GM20431 (cell line): ENCODE data around the gene NT5C2.

Source experiments
- in situ Hi-C: fragments of 300-500 bp; cut with MseI, MboI; formaldehyde crosslinking; loops from one replicate; pipeline ENCODE4 v1.15.0; 2020; ENCODE audit warnings: low sequenced_read_pairs; ENCODE audit not compliant: unreplicated experiment

Gene NT5C2

DNA sequence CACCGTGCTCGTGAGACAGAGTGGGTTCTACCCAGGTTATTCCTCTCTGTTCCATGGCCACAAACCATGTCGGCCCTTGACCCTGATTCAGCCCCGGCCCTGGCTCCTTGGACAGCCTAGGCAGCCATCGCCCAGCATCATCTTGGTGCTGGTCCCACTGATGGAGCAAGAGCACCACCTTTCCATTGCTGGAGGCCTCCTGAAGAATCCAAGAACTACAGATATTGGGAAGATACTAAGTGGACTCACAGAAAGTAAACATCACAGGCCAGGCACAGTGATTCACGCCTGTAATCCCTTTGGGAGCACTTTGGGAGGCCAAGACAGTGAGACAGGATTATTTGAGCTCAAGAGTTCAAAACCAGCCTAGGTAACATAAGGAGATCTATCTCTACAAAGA is 125.1 kb downstream of the NT5C2 start:
- in situ Hi-C loops = loop anchor here (10.0 kb wide), 1 partner anchor 153 kb away; the partner anchor contains the start of gene CNNM2

DNA sequence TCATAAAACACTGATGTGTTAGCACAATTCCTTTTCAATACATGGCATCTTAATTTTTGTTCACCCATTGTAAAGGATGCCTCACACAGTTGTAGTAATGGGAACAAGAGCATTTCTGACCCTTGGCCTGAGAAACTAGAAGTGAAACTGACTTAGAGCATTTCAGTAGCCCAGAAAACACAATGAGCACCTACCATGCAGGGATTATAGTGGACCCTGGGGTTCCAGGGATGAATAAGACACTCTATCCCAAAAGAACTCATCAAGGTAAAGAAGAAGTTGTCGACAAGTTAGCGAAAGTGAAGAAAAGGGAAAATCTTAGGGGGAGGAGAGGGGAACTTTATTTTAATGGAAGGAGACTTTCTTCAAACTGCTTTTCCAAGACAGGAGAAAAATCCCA is 125.6 kb downstream of the NT5C2 start:
- in situ Hi-C loops = loop anchor here (10.0 kb wide), 1 partner anchor 153 kb away; the partner anchor contains the start of gene CNNM2

DNA sequence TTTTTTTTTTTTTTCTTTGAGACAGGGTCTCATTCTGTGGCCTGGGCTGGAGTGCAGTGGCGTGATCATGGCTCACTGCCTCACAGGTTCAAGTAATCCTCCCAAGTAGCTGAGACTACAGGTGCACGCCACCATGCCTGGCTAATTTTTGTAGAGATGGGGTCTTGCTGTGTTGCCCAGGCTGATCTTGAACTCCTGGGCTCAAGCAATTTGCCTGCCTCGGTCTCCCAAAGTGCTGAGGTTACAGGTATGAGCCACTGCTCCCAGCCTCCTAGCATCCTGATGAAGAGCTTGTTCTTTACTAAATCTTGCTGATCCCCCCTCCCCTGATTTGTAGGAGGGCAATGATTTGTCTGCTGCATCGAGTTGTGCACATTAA is 126.0 kb downstream of the NT5C2 start:
- in situ Hi-C loops = loop anchor here (10.0 kb wide), 1 partner anchor 152 kb away; the partner anchor contains the start of gene CNNM2

DNA sequence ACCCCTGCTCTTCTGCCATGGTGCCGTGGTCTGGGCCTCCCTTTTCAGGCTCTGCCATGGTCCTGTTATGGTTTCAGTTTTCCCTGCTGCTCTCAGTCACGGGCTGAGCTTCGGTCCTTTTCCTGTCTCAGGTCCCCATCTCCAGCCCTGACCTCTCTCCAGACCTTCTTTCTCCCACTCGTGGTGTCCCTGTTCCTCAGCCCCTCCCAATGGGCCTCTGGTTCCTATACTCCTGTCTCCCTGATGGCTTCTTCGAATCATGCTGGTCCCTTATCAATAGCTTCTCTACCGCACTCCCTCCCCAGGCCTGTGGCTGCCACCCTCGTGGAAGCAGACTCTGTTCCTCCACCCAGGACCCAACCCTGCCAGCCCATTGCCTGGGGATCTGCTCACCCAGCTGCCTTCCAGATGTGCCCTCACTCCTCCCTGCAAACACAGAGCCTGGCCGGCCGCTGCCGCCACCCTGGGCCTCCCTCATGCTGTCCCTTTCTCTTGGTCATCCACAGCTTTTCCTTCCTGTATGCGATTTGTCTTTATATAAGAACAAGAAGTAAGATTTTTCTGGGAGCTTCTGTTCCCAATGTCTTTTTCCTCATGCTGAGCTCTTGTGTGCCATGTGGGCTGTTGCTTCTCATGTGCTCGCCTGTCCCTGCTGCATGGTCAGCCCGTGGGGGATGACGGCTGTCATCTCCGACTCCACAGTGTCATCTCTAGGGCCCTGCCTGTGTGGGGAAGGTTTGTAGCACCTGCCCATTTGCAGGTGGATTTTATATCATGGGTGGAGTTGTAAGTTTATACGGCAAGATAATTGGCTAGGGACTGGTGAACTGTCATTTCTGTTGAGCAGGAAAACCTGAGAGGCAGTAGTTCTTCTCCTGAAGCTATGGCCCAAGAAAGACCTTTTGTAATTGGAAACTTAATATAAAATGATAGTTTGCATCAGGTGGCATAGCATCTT is 126.7 kb downstream of the NT5C2 start:
- in situ Hi-C loops = loop anchor here (10.0 kb wide), 1 partner anchor 152 kb away; the partner anchor contains the start of gene CNNM2

DNA sequence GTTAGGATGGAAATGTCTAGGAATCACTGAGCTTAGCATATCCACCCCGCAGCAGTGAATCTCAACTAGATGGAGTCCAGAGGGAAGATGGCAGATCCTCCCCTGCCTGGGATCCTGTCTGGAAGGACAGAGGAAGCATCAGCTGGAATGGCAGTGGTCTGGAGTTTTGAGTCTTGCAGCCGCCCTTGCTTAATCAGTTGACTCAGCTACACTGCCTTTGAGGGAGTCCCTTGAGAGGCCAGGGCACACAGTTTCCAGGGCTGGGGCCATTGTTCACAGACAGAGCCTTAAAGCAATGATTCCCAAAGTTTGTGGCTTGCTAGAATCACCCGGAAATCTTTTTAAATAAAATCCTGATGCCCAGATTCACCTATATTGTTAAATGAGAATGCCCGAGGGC is 128.1 kb downstream of the NT5C2 start:
- in situ Hi-C loops = loop anchor here (10.0 kb wide), 1 partner anchor 150 kb away; the partner anchor contains the start of gene CNNM2

DNA sequence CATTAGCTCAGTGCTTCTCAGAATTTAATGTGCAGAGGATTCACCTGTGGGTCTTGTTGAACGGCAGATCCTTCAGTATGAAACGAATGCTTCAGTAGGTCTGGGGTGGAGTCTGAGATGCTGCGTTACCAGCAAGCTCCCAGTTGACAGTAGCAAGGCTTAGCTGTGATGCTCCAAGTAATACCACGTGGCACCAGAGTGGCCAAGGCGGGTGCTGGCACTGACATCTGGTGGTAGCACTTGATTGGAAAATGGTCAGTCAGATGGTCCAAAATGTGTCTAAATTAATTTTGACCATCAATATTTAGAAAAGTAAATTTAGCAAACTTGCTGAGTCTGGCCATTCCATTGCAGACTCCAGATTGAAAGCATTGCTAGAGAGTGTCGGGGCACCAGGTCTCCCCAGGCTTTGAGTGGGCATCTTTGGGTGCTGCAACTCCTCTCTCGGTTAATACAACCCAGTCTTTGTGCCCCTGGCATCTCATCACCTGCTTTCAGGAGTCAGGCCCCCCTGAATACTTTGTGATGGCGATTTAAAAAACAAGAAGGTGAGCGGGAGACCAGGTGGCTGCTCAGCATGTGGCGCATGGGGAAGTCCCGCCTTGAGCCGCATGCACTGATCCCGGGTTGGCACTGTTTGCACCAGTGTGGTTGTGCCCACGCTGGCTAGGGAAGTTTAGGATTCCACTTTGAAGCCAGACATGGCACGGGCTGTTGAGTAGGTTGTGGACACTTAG is 130.1 kb downstream of the NT5C2 start:
- in situ Hi-C loops = loop anchor here (10.0 kb wide), 1 partner anchor 148 kb away; the partner anchor contains the start of gene CNNM2

DNA sequence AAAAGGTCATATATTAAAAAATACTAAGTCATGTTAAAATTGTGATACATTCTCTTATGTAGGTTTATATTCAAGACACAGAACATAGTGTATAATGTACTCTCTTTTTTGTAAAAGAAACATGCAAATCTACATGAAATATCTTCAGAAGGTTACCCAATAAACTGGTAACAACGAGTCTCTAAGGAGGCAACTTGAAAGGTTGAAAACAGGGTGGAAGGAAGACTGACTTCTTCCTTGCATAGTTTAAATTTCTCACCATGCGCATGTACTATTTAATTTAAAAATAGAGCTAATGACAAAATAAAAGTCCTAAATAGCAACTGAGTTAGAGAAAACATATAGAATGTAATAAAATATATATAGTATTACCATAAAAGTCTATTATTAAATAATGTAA is 132.5 kb downstream of the NT5C2 start:
- in situ Hi-C loops = loop anchor here (10.0 kb wide), 1 partner anchor 146 kb away; the partner anchor contains the start of gene CNNM2

DNA sequence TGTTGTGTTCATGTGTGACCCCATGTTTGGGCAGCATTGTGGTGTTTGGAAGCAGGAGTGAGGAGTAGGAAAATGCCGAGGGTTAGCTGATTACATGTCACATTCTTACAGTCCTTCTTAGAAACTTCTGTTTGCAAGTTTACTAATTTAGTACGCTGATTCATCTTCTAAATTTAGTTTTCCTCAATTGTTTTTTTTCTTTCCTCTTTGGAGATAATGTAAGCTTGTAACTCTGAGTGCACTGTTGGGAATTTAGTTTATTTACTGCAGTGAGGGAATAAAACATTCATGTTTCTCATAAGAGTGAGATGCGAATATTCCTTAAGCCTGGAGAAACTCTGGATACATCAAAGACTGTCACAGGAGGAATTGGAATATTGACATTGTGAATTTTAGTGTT is 135.0 kb downstream of the NT5C2 start:
- in situ Hi-C loops = no loop called here

DNA sequence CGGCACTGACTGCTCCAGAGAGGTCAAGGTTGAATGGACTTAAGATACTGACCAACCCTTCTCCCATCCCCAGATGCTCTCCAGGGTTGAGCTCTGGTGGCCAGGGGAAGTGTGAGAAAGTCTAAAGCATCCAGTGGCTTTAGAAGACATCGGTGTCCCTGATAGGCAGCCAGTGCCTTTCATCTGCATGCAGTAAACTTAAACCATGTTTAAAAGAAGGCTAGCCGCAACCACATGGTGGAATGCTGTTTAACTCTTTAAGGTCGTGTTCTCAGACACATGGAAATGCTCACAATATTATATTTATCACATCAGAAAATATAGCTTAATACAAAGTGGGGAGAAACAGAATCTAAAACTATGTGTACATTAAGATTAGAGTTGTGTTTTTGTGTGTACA is 138.0 kb downstream of the NT5C2 start:
- in situ Hi-C loops = no loop called here

DNA sequence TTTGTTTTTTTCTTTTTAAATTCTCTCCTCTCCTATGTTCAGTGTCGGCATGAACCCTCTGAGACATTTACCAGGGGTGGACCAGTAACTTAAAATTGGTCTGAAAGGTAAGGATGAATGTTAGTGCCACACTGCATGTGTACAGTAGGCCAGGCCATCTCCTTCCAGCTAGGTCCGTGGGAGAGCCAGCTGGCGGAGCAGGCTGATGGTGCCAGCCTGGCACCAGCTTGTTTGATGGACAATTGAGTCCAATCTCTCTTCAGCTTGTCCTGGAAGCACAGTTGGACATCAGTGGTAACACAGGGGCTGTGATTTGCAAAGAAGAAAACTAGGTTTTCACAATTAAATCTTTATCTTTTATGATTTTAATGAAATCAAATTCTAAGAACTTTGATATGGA is 138.5 kb downstream of the NT5C2 start:
- in situ Hi-C loops = no loop called here

DNA sequence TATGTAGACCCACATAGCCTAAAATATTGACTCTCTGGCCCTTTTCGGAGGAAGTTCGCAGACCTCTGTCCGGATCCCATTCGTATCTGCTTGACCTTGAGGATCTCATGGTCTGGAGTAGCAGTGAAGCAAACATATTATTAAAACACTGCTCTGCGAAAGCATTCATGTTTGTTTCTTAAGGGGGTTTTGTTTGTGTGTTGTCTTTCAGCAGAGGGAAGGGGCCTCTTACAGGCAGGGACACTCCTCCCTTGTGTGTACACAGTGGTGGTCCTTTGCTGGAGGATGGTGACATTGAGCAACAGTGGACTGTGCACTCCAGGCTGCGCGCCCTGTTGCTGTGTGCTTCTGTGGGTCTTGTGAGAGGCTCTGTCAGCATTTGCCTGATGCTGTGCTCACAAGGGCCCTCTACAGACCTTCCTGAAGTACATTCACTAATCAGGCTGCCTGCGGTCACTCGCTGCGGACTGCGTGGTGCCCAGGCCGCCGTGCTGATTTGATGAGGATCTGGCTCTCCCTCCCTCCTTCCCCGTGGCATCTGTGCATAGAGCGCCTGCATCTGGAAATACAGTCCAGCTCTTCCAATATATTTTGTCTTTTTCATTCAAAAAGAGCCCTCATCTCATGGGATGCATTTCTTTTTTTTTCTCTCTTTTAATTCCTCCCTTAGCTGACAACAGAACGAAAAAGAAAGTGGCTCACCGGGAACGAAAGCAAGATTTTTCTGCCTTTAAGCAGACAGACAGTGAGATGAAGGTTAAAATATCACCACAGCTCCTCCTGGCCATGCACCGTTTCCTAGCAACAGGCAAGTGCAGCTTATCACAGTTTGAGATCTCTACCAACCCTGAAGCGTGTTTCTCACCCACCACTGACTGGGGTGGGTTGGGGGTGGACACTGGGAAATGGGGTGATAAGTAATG is 139.2 kb downstream of the NT5C2 start:
- in situ Hi-C loops = no loop called here

DNA sequence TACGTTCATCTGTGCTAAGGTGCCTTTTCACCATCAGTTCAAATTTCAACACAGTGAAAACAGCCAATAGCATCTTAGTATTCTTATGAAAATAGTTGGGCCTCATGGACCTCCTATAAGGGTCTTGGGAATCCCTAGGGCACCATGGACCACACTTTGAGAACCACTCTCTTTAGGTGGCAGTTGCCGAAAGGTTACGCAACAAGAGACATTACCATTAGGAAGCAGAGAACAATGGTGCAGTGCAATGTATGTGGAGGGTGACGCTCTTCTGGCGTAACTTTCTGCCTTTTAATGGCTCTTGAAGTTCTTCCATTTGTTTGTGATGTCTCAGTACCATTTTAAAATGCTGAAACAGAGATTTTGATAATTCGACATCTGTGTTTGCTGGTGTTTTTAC is 143.8 kb downstream of the NT5C2 start:
- in situ Hi-C loops = no loop called here

DNA sequence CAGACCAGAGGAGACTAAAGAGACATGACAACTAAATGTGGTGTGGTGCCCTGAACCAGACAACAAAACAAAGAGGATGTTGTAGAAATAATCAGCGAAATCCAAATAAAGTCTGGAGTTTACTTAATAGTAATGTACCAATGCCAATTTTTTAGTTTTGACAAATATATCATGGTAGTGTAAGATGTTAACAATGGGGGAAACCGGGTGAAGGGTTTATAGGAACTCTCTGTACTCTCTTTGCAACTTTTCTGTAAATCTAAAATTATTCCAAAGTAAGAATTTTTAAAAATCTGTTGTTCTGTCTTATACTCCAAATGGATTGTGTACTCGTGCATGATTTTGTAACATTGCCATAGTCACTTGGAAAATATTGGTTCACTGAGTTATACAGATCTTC is 145.7 kb downstream of the NT5C2 start:
- in situ Hi-C loops = no loop called here

DNA sequence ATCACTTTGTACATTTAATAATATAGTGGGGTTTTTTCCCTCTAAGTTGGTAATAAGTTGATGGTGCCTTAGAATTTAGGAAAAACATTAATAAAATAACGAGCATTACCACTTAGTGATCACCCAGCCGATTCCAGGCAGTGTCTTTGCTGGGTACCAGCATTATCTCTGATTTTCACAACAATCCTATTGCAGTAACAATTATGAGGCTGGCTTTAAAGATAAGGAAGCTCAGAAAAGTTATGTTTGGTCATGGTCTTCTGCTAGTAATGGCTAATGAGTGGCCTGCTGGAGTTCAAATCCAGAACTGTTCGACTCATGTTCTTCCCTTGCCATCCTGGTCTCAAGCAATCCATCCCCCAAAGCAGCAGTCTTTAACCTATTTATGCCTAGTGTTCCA is 147.1 kb downstream of the NT5C2 start:
- in situ Hi-C loops = no loop called here

DNA sequence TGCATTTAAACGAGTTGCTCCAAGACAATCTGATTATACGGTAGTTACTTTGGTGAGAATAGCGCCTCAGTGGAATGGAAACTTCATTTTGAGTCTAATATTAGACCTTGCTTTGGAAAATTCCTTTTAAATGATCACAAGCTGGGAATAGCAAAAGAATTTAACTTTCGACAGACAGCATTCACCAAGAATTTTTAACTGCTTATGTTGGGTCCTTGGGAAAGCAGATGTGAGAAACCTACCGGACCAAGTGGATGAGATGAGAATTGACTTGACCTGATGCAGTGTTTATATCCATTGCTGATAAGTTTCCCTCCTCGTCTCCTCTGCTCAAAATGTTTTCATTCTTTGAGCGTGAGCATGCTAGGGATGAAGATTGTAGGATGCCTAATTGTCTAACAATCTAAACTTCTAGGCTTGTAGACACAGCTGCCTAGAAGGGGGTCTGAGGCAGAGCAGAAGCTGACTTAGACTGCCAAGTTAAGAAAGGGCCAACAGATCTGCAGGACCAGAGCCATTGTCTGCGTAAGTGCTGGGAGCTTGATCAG is 148.1 kb downstream of the NT5C2 start:
- in situ Hi-C loops = no loop called here

DNA sequence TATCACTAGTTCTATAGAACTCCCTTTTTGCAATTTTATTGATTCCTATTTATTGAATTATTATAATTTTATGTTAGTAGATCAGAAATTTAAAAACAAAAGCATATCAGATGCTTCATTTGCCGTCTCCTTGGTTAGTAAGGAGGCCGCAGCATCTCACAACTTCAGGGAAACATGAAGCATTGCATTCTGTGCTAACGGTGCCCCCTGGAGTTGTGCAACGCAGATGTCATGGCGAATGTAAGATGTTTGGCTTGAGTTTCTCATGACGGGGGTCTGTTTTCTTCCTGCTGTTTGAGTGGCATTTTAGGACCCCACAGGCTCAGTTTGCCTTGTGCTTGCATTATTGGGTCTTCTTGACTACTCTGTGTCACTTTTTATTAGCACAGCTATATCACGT is 150.2 kb downstream of the NT5C2 start:
- in situ Hi-C loops = no loop called here

DNA sequence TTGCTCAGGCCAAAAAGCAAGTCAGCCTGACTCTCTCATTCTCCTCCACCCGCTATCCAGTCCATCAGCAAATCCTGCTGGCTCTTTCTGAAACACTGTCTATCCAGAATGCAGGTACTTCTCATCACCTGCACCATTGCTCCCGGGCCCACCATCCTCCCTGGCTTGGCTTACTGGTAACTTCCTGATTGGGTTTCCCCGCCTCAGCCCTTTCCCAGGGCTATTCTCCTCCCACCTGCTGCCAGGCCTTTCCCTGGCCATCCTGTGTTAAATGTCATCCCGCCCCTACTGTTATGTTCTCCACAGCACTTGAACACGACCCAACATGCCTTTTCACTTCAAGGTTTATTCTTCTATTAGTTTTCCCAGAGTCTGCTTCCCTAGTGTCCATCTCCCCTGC is 150.9 kb downstream of the NT5C2 start:
- in situ Hi-C loops = no loop called here

DNA sequence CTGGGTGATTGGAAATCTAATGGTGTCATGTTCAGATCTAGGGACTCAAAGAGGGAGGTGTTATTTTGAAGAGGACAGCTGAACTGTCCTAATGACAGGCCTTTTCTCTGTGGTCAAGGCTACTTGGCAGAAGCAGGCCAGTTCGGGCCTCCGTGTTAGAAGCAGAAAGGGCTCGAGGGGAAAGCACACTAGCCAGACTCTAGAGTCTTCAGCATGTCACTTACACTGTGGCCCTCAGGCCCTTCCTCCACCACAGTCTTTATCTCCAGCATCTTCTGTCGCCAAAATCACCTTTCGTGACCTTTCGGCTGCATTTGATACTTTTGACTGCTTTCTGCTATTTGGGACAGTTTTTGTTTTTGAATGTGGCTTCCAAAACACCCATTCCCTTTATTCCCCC is 151.7 kb downstream of the NT5C2 start:
- in situ Hi-C loops = no loop called here

DNA sequence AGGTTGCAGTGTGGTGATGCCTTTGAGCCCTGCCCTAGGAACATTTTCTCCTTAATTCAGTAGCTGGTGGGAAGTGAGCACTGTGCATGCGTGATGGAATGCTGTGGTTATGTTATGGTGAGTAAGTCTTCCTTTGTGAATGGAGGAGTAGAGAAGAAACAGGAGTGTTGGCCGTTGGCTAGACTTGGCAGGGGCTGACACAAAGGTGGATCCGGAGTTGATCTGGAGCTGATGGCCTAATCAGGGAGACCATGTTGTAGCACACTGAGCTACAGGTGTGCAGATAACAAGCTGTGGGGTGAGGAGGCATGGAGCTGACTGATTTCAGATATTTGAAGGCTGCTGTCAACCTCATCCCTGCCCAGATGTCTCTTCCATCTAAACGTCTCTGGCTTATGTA is 152.7 kb downstream of the NT5C2 start:
- in situ Hi-C loops = no loop called here

DNA sequence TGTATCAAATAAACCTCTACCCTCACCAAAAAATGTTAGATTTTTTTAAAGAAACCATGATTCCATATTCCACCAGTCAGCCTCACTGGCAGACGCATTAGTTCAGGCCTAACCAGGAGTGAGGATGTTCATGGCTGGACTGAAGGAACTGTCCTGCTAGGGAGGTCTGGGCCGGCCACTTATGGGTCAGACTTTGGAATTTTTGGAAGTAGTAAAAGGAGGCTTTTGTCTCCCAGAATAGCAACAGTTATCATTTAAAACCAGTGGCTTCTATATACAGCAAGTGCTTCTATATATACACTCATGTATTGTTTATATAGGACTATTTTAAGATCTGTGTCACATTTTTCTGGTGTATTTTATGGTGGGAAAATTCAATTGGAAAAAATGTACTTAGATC is 154.5 kb downstream of the NT5C2 start:
- in situ Hi-C loops = no loop called here
